Measurements from ENCODE around the gene NFIB.

DNA sequence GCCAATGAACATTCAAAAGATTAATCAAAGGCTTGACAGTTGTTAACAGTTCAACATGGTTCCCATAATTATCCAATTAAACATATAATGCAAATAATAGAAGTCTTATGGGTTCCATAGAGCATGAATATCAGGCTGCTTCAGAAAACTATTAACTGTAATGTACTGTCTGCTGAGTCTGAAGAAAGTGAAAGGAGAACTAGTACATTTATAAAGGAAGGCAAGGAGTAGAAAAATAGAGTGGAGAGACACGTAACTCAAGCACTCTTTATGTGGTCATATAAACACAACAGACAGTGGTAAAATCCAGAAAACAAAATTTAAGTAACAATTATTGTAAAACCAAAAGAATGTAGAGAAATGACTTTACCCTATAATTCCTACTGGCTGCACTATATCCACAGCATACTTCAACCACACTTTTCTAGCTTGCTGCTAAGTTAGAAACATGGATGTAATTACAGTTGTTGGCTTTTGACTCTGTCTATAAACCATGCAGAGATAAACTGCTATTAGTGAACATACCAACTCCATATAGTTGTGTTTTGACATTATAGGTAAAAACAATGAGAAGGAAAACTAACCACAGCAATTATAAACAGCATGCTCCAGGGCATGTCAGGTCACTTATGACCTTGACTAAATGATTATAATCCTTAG, 32.7 kb downstream of the NFIB start:
- TF ChIP-seq, protein P1, sequence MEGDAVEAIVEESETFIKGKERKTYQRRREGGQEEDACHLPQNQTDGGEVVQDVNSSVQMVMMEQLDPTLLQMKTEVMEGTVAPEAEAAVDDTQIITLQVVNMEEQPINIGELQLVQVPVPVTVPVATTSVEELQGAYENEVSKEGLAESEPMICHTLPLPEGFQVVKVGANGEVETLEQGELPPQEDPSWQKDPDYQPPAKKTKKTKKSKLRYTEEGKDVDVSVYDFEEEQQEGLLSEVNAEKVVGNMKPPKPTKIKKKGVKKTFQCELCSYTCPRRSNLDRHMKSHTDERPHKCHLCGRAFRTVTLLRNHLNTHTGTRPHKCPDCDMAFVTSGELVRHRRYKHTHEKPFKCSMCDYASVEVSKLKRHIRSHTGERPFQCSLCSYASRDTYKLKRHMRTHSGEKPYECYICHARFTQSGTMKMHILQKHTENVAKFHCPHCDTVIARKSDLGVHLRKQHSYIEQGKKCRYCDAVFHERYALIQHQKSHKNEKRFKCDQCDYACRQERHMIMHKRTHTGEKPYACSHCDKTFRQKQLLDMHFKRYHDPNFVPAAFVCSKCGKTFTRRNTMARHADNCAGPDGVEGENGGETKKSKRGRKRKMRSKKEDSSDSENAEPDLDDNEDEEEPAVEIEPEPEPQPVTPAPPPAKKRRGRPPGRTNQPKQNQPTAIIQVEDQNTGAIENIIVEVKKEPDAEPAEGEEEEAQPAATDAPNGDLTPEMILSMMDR (IDR thresholded peaks at IDR 0.05): no peak
- no peak for TF ChIP-seq ZFX (IDR thresholded peaks at IDR 0.05; ENCODE audit: borderline replicate concordance)

All from 22Rv1 (cell line).